ENCODE results near the gene PRKACA.

PRKACA gene

GRCh38 chr19:14116918-14117578 lies 514 bp downstream of the PRKACA start:
- DNase-seq (ENCODE audit: low read depth, low spot score) = no peak
- TF ChIP-seq EZH2 (IDR thresholded peaks at IDR 0.05) = no peak
- TF ChIP-seq FOXP2 (optimal IDR thresholded peaks at IDR 0.05; ENCODE audit: control extremely low read depth, extremely low read length, insufficient read depth) = no peak
- no peak for TF ChIP-seq POLR2AphosphoS5 (IDR thresholded peaks at IDR 0.05; ENCODE audit: borderline replicate concordance, low read depth, low read length)
- no peak overlapping the region for H3K27ac ChIP-seq
- peak overlapping the region; percentile 83 for H3K4me3 ChIP-seq
- H3K9ac ChIP-seq (ENCODE audit: insufficient read length) = peak overlapping the region; percentile 68
- no peaks in the 10 kb centered on the region for H3K36me3 ChIP-seq (ENCODE audit: insufficient read depth, low read length)
- H3K9me3 ChIP-seq (ENCODE audit: low read depth, low read length) = no peaks in the 10 kb centered on the region

- Histone ChIP-seq H3K9me3 (ENCODE audit: low read depth, low read length) (no peaks in the 10 kb centered on the region), H3K4me3 (peak overlapping the region; percentile 83), H3K27ac (no peak overlapping the region), H3K36me3 (ENCODE audit: insufficient read depth, low read length) (no peaks in the 10 kb centered on the region), H3K9ac (ENCODE audit: insufficient read length) (peak overlapping the region; percentile 68)
- DNase-seq (ENCODE audit: low read depth, low spot score) = no peak
- TF ChIP-seq POLR2AphosphoS5 (IDR thresholded peaks at IDR 0.05; ENCODE audit: borderline replicate concordance, low read depth, low read length) = no peak
- no peak for TF ChIP-seq FOXP2 (optimal IDR thresholded peaks at IDR 0.05; ENCODE audit: control extremely low read depth, extremely low read length, insufficient read depth)
- TF ChIP-seq EZH2 (IDR thresholded peaks at IDR 0.05) = no peak
These were observed 1.0 kb downstream of the PRKACA start for GRCh38 chr19:14116525-14116917.

- Histone ChIP-seq H3K9me3 (ENCODE audit: low read depth, low read length) (no peaks in the 10 kb centered on the region), H3K9ac (ENCODE audit: insufficient read length) (no peak overlapping the region), H3K4me3 (no peak overlapping the region), H3K36me3 (ENCODE audit: insufficient read depth, low read length) (no peaks in the 10 kb centered on the region), H3K27ac (no peak overlapping the region)
- no peak for TF ChIP-seq FOXP2 (optimal IDR thresholded peaks at IDR 0.05; ENCODE audit: control extremely low read depth, extremely low read length, insufficient read depth)
- TF ChIP-seq POLR2AphosphoS5 (IDR thresholded peaks at IDR 0.05; ENCODE audit: borderline replicate concordance, low read depth, low read length) = no peak
- no peak for TF ChIP-seq EZH2 (IDR thresholded peaks at IDR 0.05)
- no peak for DNase-seq (ENCODE audit: low read depth, low spot score)
These were observed 1.8 kb downstream of the PRKACA start for GRCh38 chr19:14115756-14116155.

- no peaks in the 10 kb centered on the region for H3K9me3 ChIP-seq (ENCODE audit: low read depth, low read length)
- DNase-seq (ENCODE audit: low read depth, low spot score) = no peak
- TF ChIP-seq FOXP2 (optimal IDR thresholded peaks at IDR 0.05; ENCODE audit: control extremely low read depth, extremely low read length, insufficient read depth) (no peak), POLR2AphosphoS5 (IDR thresholded peaks at IDR 0.05; ENCODE audit: borderline replicate concordance, low read depth, low read length) (no peak), EZH2 (IDR thresholded peaks at IDR 0.05) (no peak)
- H3K36me3 ChIP-seq (ENCODE audit: insufficient read depth, low read length) = no peaks in the 10 kb centered on the region
- no peak overlapping the region for H3K9ac ChIP-seq (ENCODE audit: insufficient read length)
- no peak overlapping the region for H3K27ac ChIP-seq
- H3K4me3 ChIP-seq = no peak overlapping the region
These were observed 2.7 kb downstream of the PRKACA start for GRCh38 chr19:14114854-14115253.

- DNase-seq (ENCODE audit: low read depth, low spot score) = no peak
- H3K27ac ChIP-seq = no peak overlapping the region
These were observed 3.1 kb downstream of the PRKACA start for GRCh38 chr19:14114439-14114838.

GRCh38 chr19:14113762-14114414 lies 3.7 kb downstream of the PRKACA start:
- TF ChIP-seq FOXP2 (optimal IDR thresholded peaks at IDR 0.05; ENCODE audit: control extremely low read depth, extremely low read length, insufficient read depth) = no peak
- no peak for TF ChIP-seq EZH2 (IDR thresholded peaks at IDR 0.05)
- no peak for TF ChIP-seq POLR2AphosphoS5 (IDR thresholded peaks at IDR 0.05; ENCODE audit: borderline replicate concordance, low read depth, low read length)
- no peaks in the 10 kb centered on the region for H3K36me3 ChIP-seq (ENCODE audit: insufficient read depth, low read length)
- H3K4me3 ChIP-seq = no peak overlapping the region
- H3K27ac ChIP-seq = no peak overlapping the region
- H3K9ac ChIP-seq (ENCODE audit: insufficient read length) = no peak overlapping the region
- DNase-seq (ENCODE audit: low read depth, low spot score) = no peak
- H3K9me3 ChIP-seq (ENCODE audit: low read depth, low read length) = no peaks in the 10 kb centered on the region

More at GRCh38 chr19:14114439-14114838, 3.1 kb downstream of the PRKACA start:
- Histone ChIP-seq H3K4me3 (no peak overlapping the region), H3K36me3 (ENCODE audit: insufficient read depth, low read length) (no peaks in the 10 kb centered on the region), H3K9me3 (ENCODE audit: low read depth, low read length) (no peaks in the 10 kb centered on the region), H3K9ac (ENCODE audit: insufficient read length) (no peak overlapping the region)
- no peak for TF ChIP-seq FOXP2 (optimal IDR thresholded peaks at IDR 0.05; ENCODE audit: control extremely low read depth, extremely low read length, insufficient read depth)
- no peak for TF ChIP-seq POLR2AphosphoS5 (IDR thresholded peaks at IDR 0.05; ENCODE audit: borderline replicate concordance, low read depth, low read length)
- no peak for TF ChIP-seq EZH2 (IDR thresholded peaks at IDR 0.05)

- TF ChIP-seq EZH2 (IDR thresholded peaks at IDR 0.05) = no peak
- no peak for TF ChIP-seq POLR2AphosphoS5 (IDR thresholded peaks at IDR 0.05; ENCODE audit: borderline replicate concordance, low read depth, low read length)
- no peak for TF ChIP-seq FOXP2 (optimal IDR thresholded peaks at IDR 0.05; ENCODE audit: control extremely low read depth, extremely low read length, insufficient read depth)
- no peak overlapping the region for H3K9ac ChIP-seq (ENCODE audit: insufficient read length)
- no peak for DNase-seq (ENCODE audit: low read depth, low spot score)
These were observed 4.7 kb downstream of the PRKACA start for GRCh38 chr19:14112809-14113385.

GRCh38 chr19:14112051-14112808 lies 5.3 kb downstream of the PRKACA start:
- TF ChIP-seq EZH2 (IDR thresholded peaks at IDR 0.05) (no peak), POLR2AphosphoS5 (IDR thresholded peaks at IDR 0.05; ENCODE audit: borderline replicate concordance, low read depth, low read length) (no peak), FOXP2 (optimal IDR thresholded peaks at IDR 0.05; ENCODE audit: control extremely low read depth, extremely low read length, insufficient read depth) (no peak)
- Histone ChIP-seq H3K9ac (ENCODE audit: insufficient read length) (no peak overlapping the region), H3K9me3 (ENCODE audit: low read depth, low read length) (no peaks in the 10 kb centered on the region), H3K36me3 (ENCODE audit: insufficient read depth, low read length) (no peaks in the 10 kb centered on the region), H3K4me3 (no peak overlapping the region), H3K27ac (no peak overlapping the region)
- DNase-seq (ENCODE audit: low read depth, low spot score) = no peak

More at GRCh38 chr19:14112809-14113385, 4.7 kb downstream of the PRKACA start:
- no peaks in the 10 kb centered on the region for H3K9me3 ChIP-seq (ENCODE audit: low read depth, low read length)
- H3K36me3 ChIP-seq (ENCODE audit: insufficient read depth, low read length) = no peaks in the 10 kb centered on the region
- H3K4me3 ChIP-seq = no peak overlapping the region
- no peak overlapping the region for H3K27ac ChIP-seq
